ENCODE data around the gene FGF18. TPM values are rescaled to one million over a fixed set of nuclear protein-coding genes. Genes with fewer than 3 reads are reported as not detected.

The FGF18 gene
- total and polyA plus RNA-seq, 2 experiments from 2014 or later: 1.00 to 7.2 TPM

GRCh38 chr5:171450423-171451331 lies 31.2 kb downstream of the FGF18 start:
- peak overlapping the region; percentile 86 for H2AFZ ChIP-seq
- no peaks in the 10 kb centered on the region for H3K9me2 ChIP-seq (replicated peaks; ENCODE audit: insufficient read depth)
- H3K4me3 ChIP-seq: peak overlapping the region; percentile 33
- H3K27ac ChIP-seq: peak overlapping the region; percentile 53
- no peaks in the 10 kb centered on the region for H3K27me3 ChIP-seq
- H4K20me1 ChIP-seq (ENCODE audit: insufficient read depth, poor library complexity, severe bottlenecking): no peaks in the 10 kb centered on the region
- DNase-seq (ENCODE audit: low spot score): peak; percentile 82
- H3K4me2 ChIP-seq: peak overlapping the region; percentile 90
- H3K4me1 ChIP-seq (ENCODE audit: insufficient read depth): peaks cover 19% of the 10 kb centered on the region
- TF ChIP-seq CTCF (IDR thresholded peaks at IDR 0.05; ENCODE audit: poor library complexity) (no peak), EZH2phosphoT487 (IDR thresholded peaks at IDR 0.05; ENCODE audit: low read depth, severe bottlenecking, unreplicated experiment) (no peak), EZH2 (IDR thresholded peaks at IDR 0.05; ENCODE audit: borderline replicate concordance) (no peak)
- H3K9me3 ChIP-seq (ENCODE audit: low read depth): no peaks in the 10 kb centered on the region
- no peaks in the 10 kb centered on the region for H3K36me3 ChIP-seq (replicated peaks; ENCODE audit: insufficient read depth, low read depth)
- H3K79me2 ChIP-seq: no peaks in the 10 kb centered on the region
- WGBS (ENCODE audit: low lambda C conversion rate, missing lambda C conversion rate): 52% methylated on average over 15 of the region's 88 CpGs

GRCh38 chr5:171451421-171451820 lies 32.0 kb downstream of the FGF18 start:
- no peak for TF ChIP-seq EZH2phosphoT487 (IDR thresholded peaks at IDR 0.05; ENCODE audit: low read depth, severe bottlenecking, unreplicated experiment)
- no peak for TF ChIP-seq EZH2 (IDR thresholded peaks at IDR 0.05; ENCODE audit: borderline replicate concordance)
- no peak for TF ChIP-seq CTCF (IDR thresholded peaks at IDR 0.05; ENCODE audit: poor library complexity)
- Histone ChIP-seq H2AFZ (no peak overlapping the region), H3K4me1 (ENCODE audit: insufficient read depth) (peaks cover 19% of the 10 kb centered on the region), H3K4me3 (no peak overlapping the region), H3K9me3 (ENCODE audit: low read depth) (no peaks in the 10 kb centered on the region), H3K4me2 (peak overlapping the region; percentile 90), H3K36me3 (replicated peaks; ENCODE audit: insufficient read depth, low read depth) (no peaks in the 10 kb centered on the region), H3K9me2 (replicated peaks; ENCODE audit: insufficient read depth) (no peaks in the 10 kb centered on the region), H3K79me2 (no peaks in the 10 kb centered on the region), H4K20me1 (ENCODE audit: insufficient read depth, poor library complexity, severe bottlenecking) (no peaks in the 10 kb centered on the region), H3K27ac (no peak overlapping the region), H3K27me3 (no peaks in the 10 kb centered on the region)
- WGBS (ENCODE audit: low lambda C conversion rate, missing lambda C conversion rate): 85% methylated on average over 17 of the region's 17 CpGs
- DNase-seq (ENCODE audit: low spot score): no peak

GRCh38 chr5:171453056-171453725 lies 33.7 kb downstream of the FGF18 start:
- WGBS (ENCODE audit: low lambda C conversion rate, missing lambda C conversion rate): 87% methylated on average over 11 of the region's 11 CpGs
- Histone ChIP-seq H3K9me3 (ENCODE audit: low read depth) (no peaks in the 10 kb centered on the region), H3K27me3 (no peaks in the 10 kb centered on the region), H2AFZ (no peak overlapping the region), H3K79me2 (no peaks in the 10 kb centered on the region), H3K9me2 (replicated peaks; ENCODE audit: insufficient read depth) (no peaks in the 10 kb centered on the region), H3K4me1 (ENCODE audit: insufficient read depth) (peaks cover 19% of the 10 kb centered on the region), H4K20me1 (ENCODE audit: insufficient read depth, poor library complexity, severe bottlenecking) (no peaks in the 10 kb centered on the region), H3K36me3 (replicated peaks; ENCODE audit: insufficient read depth, low read depth) (no peaks in the 10 kb centered on the region), H3K4me2 (no peak overlapping the region), H3K4me3 (no peak overlapping the region), H3K27ac (no peak overlapping the region)
- TF ChIP-seq CTCF (IDR thresholded peaks at IDR 0.05; ENCODE audit: poor library complexity): no peak
- no peak for TF ChIP-seq EZH2 (IDR thresholded peaks at IDR 0.05; ENCODE audit: borderline replicate concordance)
- no peak for TF ChIP-seq EZH2phosphoT487 (IDR thresholded peaks at IDR 0.05; ENCODE audit: low read depth, severe bottlenecking, unreplicated experiment)
- DNase-seq (ENCODE audit: low spot score): no peak

Data from hepatocyte (in vitro differentiated cells).